ENCODE data around the gene CROCC.
"Not testable (repeated sequence)": the region's sequence is repeated elsewhere in the genome, so short reads cannot be mapped to it uniquely, and the experiment has no call there.

The CROCC gene

DNA sequence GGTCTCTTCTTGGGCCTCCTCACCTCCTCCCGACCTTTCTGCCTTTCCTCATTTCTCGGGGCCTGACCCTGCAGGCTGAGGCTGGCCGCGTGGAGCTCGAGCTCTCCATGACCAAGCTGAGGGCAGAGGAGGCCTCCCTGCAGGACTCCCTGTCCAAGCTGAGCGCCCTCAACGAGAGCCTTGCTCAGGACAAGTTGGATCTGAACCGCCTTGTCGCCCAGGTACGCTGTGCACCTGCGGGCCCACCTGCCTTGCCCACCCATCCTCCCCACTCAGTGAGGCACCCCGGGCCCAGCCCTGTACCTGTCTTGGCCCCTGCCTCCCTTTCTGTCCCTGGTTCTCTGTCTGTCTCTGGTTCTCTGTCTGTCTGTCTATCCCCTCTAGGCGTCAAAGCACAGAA is 24.5 kb downstream of the CROCC start:
- WGBS (ENCODE audit: insufficient coverage, insufficient read length), result no CpG with 5 or more reads among the region's 13 CpGs
- not testable (repeated sequence) for H3K27ac ChIP-seq (ENCODE audit: low read length); DNase-seq (ENCODE audit: low read depth, low spot score); H3K9me3 ChIP-seq (ENCODE audit: control insufficient read depth, insufficient read depth, low read length); H3K27me3 ChIP-seq (ENCODE audit: control insufficient read depth, insufficient read depth, low read length); H3K4me3 ChIP-seq (ENCODE audit: low read length); H3K4me1 ChIP-seq (ENCODE audit: control insufficient read depth, insufficient read depth, low read length)
- peaks cover 13% of the 10 kb centered on the region; the same call in 1 of the 2 replicates for H3K36me3 ChIP-seq (ENCODE audit: control insufficient read depth, insufficient read depth, low read length)

DNA sequence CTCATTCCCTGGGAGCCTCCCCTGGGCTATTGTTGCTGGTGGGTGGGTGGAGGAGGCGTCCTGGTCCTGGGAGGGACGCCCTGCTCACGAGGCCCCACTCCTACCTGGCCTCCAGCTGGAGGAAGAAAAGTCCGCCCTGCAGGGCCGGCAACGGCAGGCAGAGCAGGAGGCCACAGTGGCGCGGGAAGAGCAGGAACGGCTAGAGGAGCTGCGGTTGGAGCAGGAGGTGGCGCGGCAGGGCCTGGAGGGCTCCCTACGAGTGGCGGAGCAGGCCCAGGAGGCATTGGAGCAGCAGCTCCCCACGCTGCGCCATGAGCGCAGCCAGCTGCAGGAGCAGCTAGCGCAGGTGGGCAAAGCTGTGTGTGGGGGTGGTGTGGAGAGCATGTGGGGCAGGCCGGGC is 24.9 kb downstream of the CROCC start:
- WGBS (ENCODE audit: insufficient coverage, insufficient read length), result no CpG with 5 or more reads among the region's 19 CpGs
- Histone ChIP-seq H3K4me3 (ENCODE audit: low read length) (no peak overlapping the region), H3K36me3 (ENCODE audit: control insufficient read depth, insufficient read depth, low read length) (peaks cover 13% of the 10 kb centered on the region; the same call in 1 of the 2 replicates), H3K27ac (ENCODE audit: low read length) (no peak overlapping the region), H3K4me1 (ENCODE audit: control insufficient read depth, insufficient read depth, low read length) (no peaks in the 10 kb centered on the region), H3K27me3 (ENCODE audit: control insufficient read depth, insufficient read depth, low read length) (no peaks in the 10 kb centered on the region), H3K9me3 (ENCODE audit: control insufficient read depth, insufficient read depth, low read length) (no peaks in the 10 kb centered on the region)
- DNase-seq (ENCODE audit: low read depth, low spot score), result no peak

DNA sequence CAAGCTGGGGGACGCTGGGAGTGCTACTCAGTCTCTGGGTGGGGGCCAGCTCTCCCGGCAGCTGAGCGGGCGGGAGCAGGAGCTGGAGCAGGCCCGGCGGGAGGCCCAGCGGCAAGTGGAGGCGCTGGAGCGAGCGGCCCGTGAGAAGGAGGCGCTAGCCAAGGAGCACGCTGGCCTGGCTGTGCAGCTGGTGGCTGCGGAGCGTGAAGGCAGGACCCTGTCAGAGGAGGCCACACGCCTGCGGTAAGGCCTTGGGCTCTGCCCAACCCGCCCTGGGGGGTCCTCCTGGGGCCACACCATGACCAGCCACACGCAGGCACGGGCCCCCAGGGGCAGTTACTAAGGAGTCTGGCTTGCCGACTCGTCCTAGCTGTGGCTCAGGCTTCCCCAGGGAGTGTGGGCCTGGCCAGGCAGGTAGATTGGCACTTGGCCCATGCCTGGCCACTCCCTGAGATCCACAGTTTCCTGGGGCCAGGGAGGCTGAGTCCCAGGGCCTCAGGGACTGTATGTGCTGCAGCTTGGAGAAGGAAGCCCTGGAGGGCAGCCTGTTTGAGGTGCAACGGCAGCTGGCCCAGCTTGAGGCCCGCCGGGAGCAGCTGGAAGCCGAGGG is 26.7 kb downstream of the CROCC start:
- DNase-seq (ENCODE audit: low read depth, low spot score); H3K4me3 ChIP-seq (ENCODE audit: low read length): not testable (repeated sequence)
- no CpG with 5 or more reads among the region's 26 CpGs for WGBS (ENCODE audit: insufficient coverage, insufficient read length)

DNA sequence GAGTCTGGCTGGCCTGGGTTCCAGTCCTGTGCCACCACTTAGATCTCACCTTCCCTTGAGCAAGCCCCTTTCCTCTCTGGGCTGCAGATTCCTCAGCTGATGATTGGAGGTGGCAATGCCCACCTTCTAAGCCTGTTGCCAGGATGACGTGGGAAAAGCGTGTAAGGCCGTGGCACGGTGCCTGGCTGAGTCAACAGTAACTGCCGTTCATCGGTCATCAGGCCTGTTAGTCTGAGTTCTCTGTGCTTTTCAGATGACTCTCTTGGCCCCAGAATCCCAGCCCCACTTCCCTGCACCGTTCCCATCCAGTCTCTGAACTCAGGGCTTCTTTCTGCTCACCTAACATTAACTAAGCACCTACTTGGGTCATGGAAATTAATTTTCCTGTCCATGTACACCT is 27.3 kb downstream of the CROCC start:
- not testable (repeated sequence) for H3K9me3 ChIP-seq (ENCODE audit: control insufficient read depth, insufficient read depth, low read length); H3K27me3 ChIP-seq (ENCODE audit: control insufficient read depth, insufficient read depth, low read length); H3K4me3 ChIP-seq (ENCODE audit: low read length); H3K4me1 ChIP-seq (ENCODE audit: control insufficient read depth, insufficient read depth, low read length); H3K27ac ChIP-seq (ENCODE audit: low read length); DNase-seq (ENCODE audit: low read depth, low spot score)
- no CpG with 5 or more reads among the region's 7 CpGs for WGBS (ENCODE audit: insufficient coverage, insufficient read length)
- peaks cover 10% of the 10 kb centered on the region; the same call in 1 of the 2 replicates for H3K36me3 ChIP-seq (ENCODE audit: control insufficient read depth, insufficient read depth, low read length)

More for the DNA sequence above, 26.7 kb downstream of the CROCC start:
- not testable (repeated sequence) for H3K27ac ChIP-seq (ENCODE audit: low read length); H3K9me3 ChIP-seq (ENCODE audit: control insufficient read depth, insufficient read depth, low read length); H3K4me1 ChIP-seq (ENCODE audit: control insufficient read depth, insufficient read depth, low read length); H3K27me3 ChIP-seq (ENCODE audit: control insufficient read depth, insufficient read depth, low read length)
- H3K36me3 ChIP-seq (ENCODE audit: control insufficient read depth, insufficient read depth, low read length), result peaks cover 13% of the 10 kb centered on the region; the same call in 1 of the 2 replicates

DNA sequence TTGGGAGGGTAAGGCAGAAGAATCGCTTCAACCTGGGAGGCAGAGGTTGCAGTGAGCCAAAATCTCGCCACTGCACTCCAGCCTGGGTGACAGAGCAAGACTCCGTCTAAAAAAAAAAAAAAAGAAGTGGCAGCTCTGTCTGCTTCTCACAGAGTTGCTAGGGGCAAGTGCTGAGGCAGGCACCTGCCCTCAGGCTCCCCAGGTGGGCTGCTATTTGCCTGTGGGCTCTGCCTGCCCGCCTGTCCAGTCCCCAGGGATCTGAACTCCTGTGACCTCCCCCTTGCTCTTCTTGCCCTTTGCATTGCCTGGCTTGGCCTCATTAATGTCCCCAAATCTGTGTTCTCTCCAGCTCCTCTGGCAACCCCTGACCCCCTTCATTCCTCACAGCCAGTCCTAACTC is 30.6 kb downstream of the CROCC start:
- H3K27ac ChIP-seq (ENCODE audit: low read length); DNase-seq (ENCODE audit: low read depth, low spot score): not testable (repeated sequence)
- H3K36me3 ChIP-seq (ENCODE audit: control insufficient read depth, insufficient read depth, low read length), result peaks cover 29% of the 10 kb centered on the region

DNA sequence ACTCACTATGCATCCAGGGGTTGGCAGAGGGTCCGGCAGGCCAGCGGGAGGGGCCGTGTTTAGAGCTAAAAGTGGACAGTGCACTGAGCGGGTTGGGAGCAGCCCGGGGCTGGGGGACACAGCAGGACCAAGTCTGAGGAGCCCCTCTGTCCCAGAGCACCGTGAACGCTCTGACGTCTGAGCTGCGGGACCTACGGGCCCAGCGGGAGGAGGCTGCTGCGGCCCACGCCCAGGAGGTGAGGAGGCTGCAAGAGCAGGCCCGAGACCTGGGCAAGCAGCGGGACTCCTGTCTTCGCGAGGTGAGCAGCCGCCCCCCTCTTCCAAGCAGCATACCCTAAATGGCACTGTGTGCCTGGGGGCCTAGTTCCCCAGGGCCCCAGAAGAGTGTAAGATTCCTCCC is 32.8 kb downstream of the CROCC start:
- no CpG with 5 or more reads among the region's 18 CpGs for WGBS (ENCODE audit: insufficient coverage, insufficient read length)
- H3K36me3 ChIP-seq (ENCODE audit: control insufficient read depth, insufficient read depth, low read length), result peaks cover 27% of the 10 kb centered on the region

More for the DNA sequence above, 30.6 kb downstream of the CROCC start:
- H3K27me3 ChIP-seq (ENCODE audit: control insufficient read depth, insufficient read depth, low read length); H3K4me1 ChIP-seq (ENCODE audit: control insufficient read depth, insufficient read depth, low read length); H3K9me3 ChIP-seq (ENCODE audit: control insufficient read depth, insufficient read depth, low read length); H3K4me3 ChIP-seq (ENCODE audit: low read length): not testable (repeated sequence)
- WGBS (ENCODE audit: insufficient coverage, insufficient read length), result no CpG with 5 or more reads among the region's 4 CpGs

DNA sequence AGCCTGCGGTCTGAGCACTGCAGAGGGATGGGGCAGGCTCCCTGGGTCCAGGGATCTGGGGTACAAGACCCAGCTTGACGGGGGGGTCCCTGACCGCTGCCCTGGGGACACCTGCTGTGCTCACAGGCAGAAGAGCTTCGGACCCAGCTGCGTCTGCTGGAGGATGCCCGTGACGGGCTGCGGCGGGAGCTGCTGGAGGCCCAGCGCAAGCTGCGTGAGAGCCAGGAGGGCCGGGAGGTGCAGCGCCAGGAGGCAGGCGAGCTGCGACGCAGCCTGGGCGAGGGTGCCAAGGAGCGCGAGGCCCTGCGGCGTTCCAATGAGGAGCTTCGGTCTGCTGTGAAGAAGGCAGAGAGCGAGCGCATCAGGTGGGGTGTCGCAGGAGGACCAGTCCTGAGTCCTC is 33.5 kb downstream of the CROCC start:
- peaks cover 27% of the 10 kb centered on the region for H3K36me3 ChIP-seq (ENCODE audit: control insufficient read depth, insufficient read depth, low read length)
- no peaks in the 10 kb centered on the region for H3K4me1 ChIP-seq (ENCODE audit: control insufficient read depth, insufficient read depth, low read length)
- no peak overlapping the region for H3K27ac ChIP-seq (ENCODE audit: low read length)
- no peaks in the 10 kb centered on the region for H3K9me3 ChIP-seq (ENCODE audit: control insufficient read depth, insufficient read depth, low read length)
- no peaks in the 10 kb centered on the region for H3K27me3 ChIP-seq (ENCODE audit: control insufficient read depth, insufficient read depth, low read length)
- DNase-seq (ENCODE audit: low read depth, low spot score), result no peak
- H3K4me3 ChIP-seq (ENCODE audit: low read length), result no peak overlapping the region
- WGBS (ENCODE audit: insufficient coverage, insufficient read length), result no CpG with 5 or more reads among the region's 25 CpGs

More for the DNA sequence above, 32.8 kb downstream of the CROCC start:
- Histone ChIP-seq H3K27me3 (ENCODE audit: control insufficient read depth, insufficient read depth, low read length) (no peaks in the 10 kb centered on the region), H3K4me1 (ENCODE audit: control insufficient read depth, insufficient read depth, low read length) (no peaks in the 10 kb centered on the region), H3K9me3 (ENCODE audit: control insufficient read depth, insufficient read depth, low read length) (no peaks in the 10 kb centered on the region), H3K4me3 (ENCODE audit: low read length) (no peak overlapping the region), H3K27ac (ENCODE audit: low read length) (no peak overlapping the region)
- no peak for DNase-seq (ENCODE audit: low read depth, low spot score)

DNA sequence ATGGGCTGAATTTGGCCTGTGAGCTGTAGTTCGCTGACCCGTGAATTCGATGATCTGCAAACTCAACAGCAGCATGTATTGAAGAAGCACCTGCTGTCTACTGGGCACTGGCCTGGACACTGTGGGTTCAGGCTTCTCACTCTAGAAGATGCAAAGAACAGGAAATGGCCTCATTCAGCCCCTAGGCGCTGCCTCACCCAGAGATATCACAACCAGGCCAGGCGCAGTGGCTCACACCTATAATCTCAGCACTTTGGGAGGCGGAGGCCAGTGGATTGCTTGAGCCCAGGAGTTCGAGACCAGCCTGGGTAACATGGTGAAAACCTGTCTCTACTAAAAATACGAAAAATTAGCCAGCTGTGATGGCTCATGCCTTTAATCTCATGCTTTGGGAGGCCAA is 35.0 kb downstream of the CROCC start:
- Histone ChIP-seq H3K4me1 (ENCODE audit: control insufficient read depth, insufficient read depth, low read length) (no peaks in the 10 kb centered on the region), H3K27ac (ENCODE audit: low read length) (no peak overlapping the region), H3K9me3 (ENCODE audit: control insufficient read depth, insufficient read depth, low read length) (no peaks in the 10 kb centered on the region), H3K36me3 (ENCODE audit: control insufficient read depth, insufficient read depth, low read length) (peaks cover 27% of the 10 kb centered on the region), H3K4me3 (ENCODE audit: low read length) (no peak overlapping the region), H3K27me3 (ENCODE audit: control insufficient read depth, insufficient read depth, low read length) (no peaks in the 10 kb centered on the region)
- no CpG with 5 or more reads among the region's 8 CpGs for WGBS (ENCODE audit: insufficient coverage, insufficient read length)
- DNase-seq (ENCODE audit: low read depth, low spot score), result no peak

DNA sequence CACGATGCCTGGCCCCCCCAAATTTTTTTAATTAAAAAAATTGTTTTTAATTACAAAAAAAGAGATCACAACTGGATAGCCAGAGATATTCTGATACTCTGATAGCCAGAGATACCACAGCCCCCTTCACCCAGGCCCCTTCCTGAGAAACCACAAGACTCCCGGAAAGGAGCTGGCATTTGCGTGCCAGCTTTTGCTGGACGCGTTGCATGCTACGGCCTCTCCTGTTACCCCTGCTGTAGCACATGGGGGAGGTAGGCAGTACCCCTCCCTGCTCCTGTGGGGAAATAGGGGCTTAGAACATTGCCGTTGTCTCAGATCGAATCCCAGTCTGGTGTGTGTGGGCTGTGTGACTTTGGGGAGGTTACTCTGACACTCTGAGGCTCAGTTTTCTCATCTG is 36.0 kb downstream of the CROCC start:
- no peak overlapping the region for H3K4me3 ChIP-seq (ENCODE audit: low read length)
- H3K36me3 ChIP-seq (ENCODE audit: control insufficient read depth, insufficient read depth, low read length), result peaks cover 27% of the 10 kb centered on the region
- no CpG with 5 or more reads among the region's 8 CpGs for WGBS (ENCODE audit: insufficient coverage, insufficient read length)
- no peaks in the 10 kb centered on the region for H3K4me1 ChIP-seq (ENCODE audit: control insufficient read depth, insufficient read depth, low read length)
- no peak for DNase-seq (ENCODE audit: low read depth, low spot score)
- no peaks in the 10 kb centered on the region for H3K27me3 ChIP-seq (ENCODE audit: control insufficient read depth, insufficient read depth, low read length)
- H3K9me3 ChIP-seq (ENCODE audit: control insufficient read depth, insufficient read depth, low read length), result no peaks in the 10 kb centered on the region
- no peak overlapping the region for H3K27ac ChIP-seq (ENCODE audit: low read length)

DNA sequence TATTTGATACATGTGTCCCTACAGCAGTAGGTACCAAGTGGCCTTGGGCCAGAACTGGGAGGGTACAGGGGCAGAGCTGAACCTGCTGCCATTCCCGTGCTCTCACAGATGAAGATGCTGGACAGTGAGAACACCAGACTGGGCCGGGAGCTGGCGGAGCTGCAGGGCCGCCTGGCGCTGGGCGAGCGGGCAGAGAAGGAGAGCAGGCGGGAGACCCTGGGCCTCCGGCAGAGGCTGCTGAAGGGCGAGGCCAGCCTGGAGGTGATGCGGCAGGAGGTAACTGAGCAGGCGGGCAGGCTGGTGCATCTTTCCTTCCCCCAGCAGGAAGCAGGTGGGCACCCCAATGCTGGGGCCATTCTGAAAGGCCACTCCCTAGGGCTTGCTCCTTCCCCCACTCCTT is 36.7 kb downstream of the CROCC start:
- Histone ChIP-seq H3K27me3 (ENCODE audit: control insufficient read depth, insufficient read depth, low read length) (no peaks in the 10 kb centered on the region), H3K9me3 (ENCODE audit: control insufficient read depth, insufficient read depth, low read length) (no peaks in the 10 kb centered on the region), H3K27ac (ENCODE audit: low read length) (no peak overlapping the region), H3K4me3 (ENCODE audit: low read length) (no peak overlapping the region), H3K36me3 (ENCODE audit: control insufficient read depth, insufficient read depth, low read length) (peaks cover 27% of the 10 kb centered on the region), H3K4me1 (ENCODE audit: control insufficient read depth, insufficient read depth, low read length) (no peaks in the 10 kb centered on the region)
- DNase-seq (ENCODE audit: low read depth, low spot score), result no peak
- no CpG with 5 or more reads among the region's 12 CpGs for WGBS (ENCODE audit: insufficient coverage, insufficient read length)
